Neuronal stem cell (in vitro differentiated cells): ENCODE data around the gene FOLR2.

Experiments used
- DNase-seq: peaks from one replicate; pipeline ENCODE4 v3.0.0-alpha.2; 2013; ENCODE audit warnings: low spot score
- H2AFZ ChIP-seq: one replicate; pipeline ENCODE4 v1.6.1; 2013; ENCODE audit warnings: mild to moderate bottlenecking, low read length, inconsistent platforms
- H2AK5ac ChIP-seq: 2 replicates; pipeline ENCODE4 v1.6.1; 2013; ENCODE audit warnings: low read depth, mild to moderate bottlenecking, inconsistent platforms, low read length, moderate library complexity, mixed read lengths
- H2BK120ac ChIP-seq: 2 replicates; pipeline ENCODE4 v1.6.1; 2013; ENCODE audit warnings: low read depth, mild to moderate bottlenecking, inconsistent platforms, low read length, moderate library complexity, mixed read lengths
- H2BK12ac ChIP-seq: one replicate; pipeline ENCODE4 v1.6.1; 2013; ENCODE audit warnings: low read length, inconsistent platforms
- H2BK15ac ChIP-seq: 2 replicates; pipeline ENCODE4 v1.6.1; 2013; ENCODE audit warnings: mild to moderate bottlenecking, low read length, inconsistent platforms, mixed read lengths
- H2BK5ac ChIP-seq: one replicate; pipeline ENCODE4 v1.6.1; 2013; ENCODE audit warnings: inconsistent platforms, mild to moderate bottlenecking, low read length, moderate library complexity
- H3K14ac ChIP-seq: one replicate; pipeline ENCODE4 v1.6.1; 2013; ENCODE audit warnings: low read length, inconsistent platforms
- H3K18ac ChIP-seq: 2 replicates; pipeline ENCODE4 v1.6.1; 2013; ENCODE audit warnings: low read length, inconsistent platforms
- H3K23ac ChIP-seq: 2 replicates; pipeline ENCODE4 v1.6.1; 2013; ENCODE audit warnings: low read depth, mild to moderate bottlenecking, mixed read lengths, low read length, inconsistent platforms; ENCODE audit not compliant: poor library complexity
- H3K27ac ChIP-seq: replicated peaks from 3 replicates; pipeline ENCODE4 v1.5.1; 2013; ENCODE audit warnings: low read length, inconsistent platforms
- H3K27me3 ChIP-seq, 3 experiments: 2 replicates each; pipeline ENCODE4 v1.6.1; 2013; ENCODE audit warnings: low read length in 3 of 3, mild to moderate bottlenecking in 2 of 3, inconsistent platforms in 1 of 3, low read depth in 1 of 3, mixed read lengths in 1 of 3, moderate library complexity in 1 of 3; ENCODE audit not compliant: control insufficient read depth in 3 of 3, insufficient read depth in 3 of 3
- H3K36me3 ChIP-seq, 2 donors: replicated peaks in 1 of 2; 2 replicates each; pipeline ENCODE4 v1.6.1; 2013; ENCODE audit warnings: low read length in 2 of 2; ENCODE audit not compliant: control insufficient read depth in 2 of 2, insufficient read depth in 2 of 2
- H3K4ac ChIP-seq: 2 replicates; pipeline ENCODE4 v1.6.1; 2013; ENCODE audit warnings: inconsistent platforms, mild to moderate bottlenecking, low read length, moderate library complexity
- H3K4me1 ChIP-seq, 2 donors: 1 replicate in 1 of 2; 2 replicates in 1 of 2; pipeline ENCODE4 v1.6.1; 2013; ENCODE audit warnings: low read length in 2 of 2, low read depth in 1 of 2; ENCODE audit not compliant: control insufficient read depth in 2 of 2, insufficient read depth in 1 of 2
- H3K4me2 ChIP-seq: one replicate; pipeline ENCODE4 v1.6.1; 2013; ENCODE audit warnings: mild to moderate bottlenecking, low read length, inconsistent platforms; ENCODE audit not compliant: insufficient read depth, poor library complexity, severe bottlenecking
- H3K4me3 ChIP-seq, 2 donors: 2 replicates each; pipeline ENCODE4 v1.5.1; 2013; ENCODE audit warnings: low read length in 2 of 2, mild to moderate bottlenecking in 2 of 2, inconsistent platforms in 1 of 2, moderate library complexity in 1 of 2
- H3K79me1 ChIP-seq: one replicate; pipeline ENCODE4 v1.6.1; 2013; ENCODE audit warnings: low read depth, mild to moderate bottlenecking, inconsistent platforms, low read length, moderate library complexity
- H3K9ac ChIP-seq: one replicate; pipeline ENCODE4 v1.6.1; 2013; ENCODE audit warnings: mild to moderate bottlenecking, low read depth, low read length, inconsistent platforms; ENCODE audit not compliant: poor library complexity
- H3K9me3 ChIP-seq, 2 donors: replicated peaks in 1 of 2; 2 replicates each; pipeline versions ENCODE3 to v1.6.1; 2013; ENCODE audit warnings: low read length in 2 of 2, mild to moderate bottlenecking in 2 of 2, inconsistent platforms in 1 of 2, low read depth in 1 of 2, mixed read lengths in 1 of 2, moderate library complexity in 1 of 2; ENCODE audit not compliant: control insufficient read depth in 2 of 2, insufficient read depth in 1 of 2
- H4K8ac ChIP-seq: one replicate; pipeline ENCODE4 v1.6.1; 2013; ENCODE audit warnings: low read depth, mild to moderate bottlenecking, inconsistent platforms, low read length, moderate library complexity
- H4K91ac ChIP-seq: one replicate; pipeline ENCODE4 v1.6.1; 2013; ENCODE audit warnings: low read length, low read depth, mild to moderate bottlenecking, inconsistent platforms; ENCODE audit not compliant: poor library complexity
- WGBS, 2 donors: extraction: QIAGEN DNeasy Blood & Tissue Kit; methylation state at CpG; one replicate each; pipeline ENCODE4 v1.1.7; 2013; ENCODE audit warnings: missing lambda C conversion rate in 2 of 2, mixed read lengths in 1 of 2; ENCODE audit not compliant: insufficient read length in 2 of 2, insufficient replicate concordance in 1 of 2; ENCODE audit errors: extremely low coverage in 2 of 2; 5-methylcytosine and 5-hydroxymethylcytosine counted together

Gene FOLR2

DNA sequence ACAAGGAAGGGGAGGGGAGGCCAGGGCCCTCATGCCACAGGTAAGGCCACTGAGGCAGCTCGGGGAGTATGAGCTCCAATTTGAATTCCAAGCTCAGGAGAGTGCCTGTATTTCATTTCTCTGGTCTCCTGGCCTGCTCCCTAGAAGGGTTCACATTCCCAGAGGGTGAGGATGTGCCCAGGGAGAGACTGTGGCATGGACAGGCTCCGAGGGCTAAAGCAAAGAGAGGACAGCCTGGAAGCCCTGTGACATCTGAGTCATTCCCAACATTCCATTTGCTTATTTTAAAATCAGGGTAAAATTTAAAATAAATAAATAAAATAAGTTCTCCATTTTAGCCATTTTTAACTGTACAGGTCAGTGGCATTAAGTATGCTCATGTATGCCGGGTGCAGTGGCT is 43.3 kb upstream of the FOLR2 start:
- H3K18ac ChIP-seq = no peak overlapping the region
- H4K91ac ChIP-seq = no peak overlapping the region
- no peak overlapping the region for H3K4ac ChIP-seq
- DNase-seq = no peak
- H3K27ac ChIP-seq = no peak overlapping the region
- WGBS, 2 donors = no CpG with 5 or more reads among the region's 3 CpGs
- no peaks in the 10 kb centered on the region for H3K79me1 ChIP-seq
- no peaks in the 10 kb centered on the region for H3K4me1 ChIP-seq
- H3K4me3 ChIP-seq = no peak overlapping the region
- H2AK5ac ChIP-seq = no peak overlapping the region
- no peak overlapping the region for H2BK15ac ChIP-seq
- H2BK120ac ChIP-seq = no peak overlapping the region
- H3K9me3 ChIP-seq = no peaks in the 10 kb centered on the region
- H3K23ac ChIP-seq = peak overlapping the region; percentile 80
- H2BK12ac ChIP-seq = no peak overlapping the region
- H4K8ac ChIP-seq = no peak overlapping the region
- H3K27me3 ChIP-seq = peaks cover 0 to 24% (median 0%) of the 10 kb centered on the region in 3 experiments
- H2AFZ ChIP-seq = no peak overlapping the region
- H3K9ac ChIP-seq = peak overlapping the region; percentile 30
- no peak overlapping the region for H3K14ac ChIP-seq
- no peaks in the 10 kb centered on the region for H3K36me3 ChIP-seq
- H3K4me2 ChIP-seq = no peak overlapping the region
- H2BK5ac ChIP-seq = no peak overlapping the region

DNA sequence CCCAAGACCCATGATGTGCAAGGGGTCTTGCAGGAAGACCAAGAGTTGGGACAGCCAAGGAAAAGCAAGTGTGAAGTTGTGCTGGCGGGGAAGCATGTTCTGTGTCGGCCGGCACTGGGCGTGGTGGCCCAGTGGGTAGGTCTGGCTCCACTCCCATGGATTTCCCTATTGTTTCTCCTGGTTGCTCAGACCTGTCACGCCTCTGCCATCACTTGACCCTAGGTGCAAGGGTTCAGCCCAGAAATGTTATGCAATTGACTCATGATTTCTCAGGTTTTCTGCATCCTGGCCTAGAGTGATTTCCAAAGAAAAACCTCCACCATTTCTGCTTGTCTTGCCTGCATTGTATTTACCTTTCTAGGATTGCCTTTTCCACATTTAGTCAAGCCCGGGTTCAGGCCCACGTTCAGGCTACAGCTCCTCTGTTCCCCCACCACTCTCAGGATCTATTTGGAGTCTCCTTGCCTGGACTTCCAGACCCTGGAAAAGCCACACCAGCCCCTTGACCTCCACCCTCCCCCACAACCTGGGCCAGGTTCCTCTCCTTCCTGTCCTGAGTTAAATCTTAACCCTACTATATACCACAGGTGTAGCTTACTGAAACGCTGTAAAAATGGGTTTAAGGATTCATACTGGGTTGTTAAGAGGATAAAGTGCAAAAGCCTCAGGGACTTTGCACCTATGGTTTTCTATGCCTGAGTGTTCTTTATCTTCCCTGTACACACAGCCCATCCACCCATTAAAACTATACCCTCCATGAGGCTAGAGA is 42.1 kb upstream of the FOLR2 start:
- Histone ChIP-seq H3K18ac (no peak overlapping the region), H3K79me1 (no peaks in the 10 kb centered on the region), H3K27ac (no peak overlapping the region), H3K4ac (no peak overlapping the region), H4K8ac (no peak overlapping the region), H3K27me3 (peaks cover 0 to 24% (median 0%) of the 10 kb centered on the region in 3 experiments), H3K14ac (no peak overlapping the region), H3K4me3 (no peak overlapping the region), H3K9me3 (no peaks in the 10 kb centered on the region), H3K4me1 (no peaks in the 10 kb centered on the region), H3K4me2 (no peak overlapping the region), H2BK15ac (no peak overlapping the region), H3K9ac (no peak overlapping the region), H2AFZ (no peak overlapping the region), H3K36me3 (no peaks in the 10 kb centered on the region), H2AK5ac (no peak overlapping the region), H2BK5ac (no peak overlapping the region), H2BK120ac (no peak overlapping the region), H3K23ac (no peak overlapping the region), H2BK12ac (no peak overlapping the region), H4K91ac (no peak overlapping the region)
- DNase-seq = no peak
- WGBS, 2 donors = no CpG with 5 or more reads among the region's 8 CpGs

DNA sequence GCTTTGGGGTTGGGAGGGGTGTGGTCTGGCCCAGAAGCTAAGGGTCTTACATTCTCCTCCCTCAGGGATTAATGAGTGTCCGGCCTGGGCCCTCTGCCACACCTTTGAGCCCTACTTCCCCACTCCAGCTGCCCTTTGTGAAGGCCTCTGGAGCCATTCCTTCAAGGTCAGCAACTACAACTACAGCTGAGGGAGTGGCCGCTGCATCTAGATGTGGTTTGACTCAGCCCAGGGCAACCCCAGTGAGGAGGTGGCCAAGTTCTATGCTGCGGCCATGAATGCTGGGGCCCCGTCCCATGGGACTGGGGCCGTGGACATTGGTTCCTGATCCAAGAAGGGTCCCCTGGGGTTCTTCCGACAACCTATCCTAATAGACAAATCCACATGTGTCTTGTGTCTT is 38.9 kb upstream of the FOLR2 start:
- Histone ChIP-seq H2BK5ac (no peak overlapping the region), H3K4me3 (no peak overlapping the region), H3K18ac (no peak overlapping the region), H3K4me2 (no peak overlapping the region), H3K23ac (no peak overlapping the region), H3K9ac (no peak overlapping the region), H3K27ac (no peak overlapping the region), H3K4ac (no peak overlapping the region), H2BK120ac (no peak overlapping the region), H2AK5ac (no peak overlapping the region), H2BK15ac (no peak overlapping the region), H2BK12ac (no peak overlapping the region), H3K79me1 (no peaks in the 10 kb centered on the region), H2AFZ (no peak overlapping the region), H3K14ac (no peak overlapping the region), H3K9me3 (no peaks in the 10 kb centered on the region), H4K8ac (no peak overlapping the region), H3K27me3 (peaks cover 0 to 20% (median 0%) of the 10 kb centered on the region in 3 experiments), H4K91ac (no peak overlapping the region), H3K4me1 (no peaks in the 10 kb centered on the region), H3K36me3 (no peaks in the 10 kb centered on the region)
- DNase-seq = no peak
- WGBS, 2 donors = no CpG with 5 or more reads among the region's 6 CpGs

DNA sequence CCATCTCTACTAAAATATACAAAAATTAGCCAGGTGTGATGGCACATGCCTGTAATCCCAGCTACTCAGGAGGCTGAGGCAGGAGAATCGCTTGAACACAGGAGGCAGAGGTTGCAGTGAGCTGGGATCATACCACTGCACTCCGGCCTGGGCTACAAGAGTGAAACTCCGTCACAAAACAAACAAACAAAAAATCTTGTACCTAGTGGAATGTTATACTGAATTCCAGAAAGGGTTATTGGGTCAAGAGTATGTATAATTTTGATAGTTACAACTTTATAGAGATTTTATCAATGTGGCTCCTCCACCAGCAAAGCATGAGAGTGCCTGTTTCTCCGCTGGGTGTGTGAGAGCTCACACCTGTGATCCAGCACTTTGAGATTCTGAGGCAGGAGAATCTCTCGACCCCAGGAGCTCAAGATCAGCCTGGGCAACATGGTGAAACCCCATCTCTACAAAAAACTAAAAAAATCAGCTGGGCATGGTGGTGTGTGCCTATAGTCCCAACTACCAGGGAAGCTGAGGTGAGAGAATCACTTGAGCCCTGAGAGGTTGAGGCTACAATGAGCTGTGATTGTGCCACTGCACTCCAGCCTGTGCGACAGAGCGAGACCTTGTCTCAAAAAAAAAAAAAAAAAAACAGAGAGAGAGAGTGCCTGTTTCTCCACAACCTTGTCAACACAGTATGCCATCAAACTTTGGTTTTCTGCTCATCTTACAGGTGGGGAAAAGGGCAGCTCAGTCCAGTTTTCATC is 37.4 kb upstream of the FOLR2 start:
- no CpG with 5 or more reads among the region's 7 CpGs for WGBS, 2 donors
- no peaks in the 10 kb centered on the region for H3K79me1 ChIP-seq
- no peak overlapping the region for H2BK15ac ChIP-seq
- no peak for DNase-seq
- H2AK5ac ChIP-seq = no peak overlapping the region
- H3K9ac ChIP-seq = no peak overlapping the region
- H3K4me3 ChIP-seq = no peak overlapping the region
- no peak overlapping the region for H2BK120ac ChIP-seq
- H3K23ac ChIP-seq = no peak overlapping the region
- no peak overlapping the region for H4K91ac ChIP-seq
- no peak overlapping the region for H2BK5ac ChIP-seq
- no peaks in the 10 kb centered on the region for H3K36me3 ChIP-seq
- no peak overlapping the region for H2BK12ac ChIP-seq
- no peak overlapping the region for H3K14ac ChIP-seq
- H3K4me2 ChIP-seq = no peak overlapping the region
- H3K4ac ChIP-seq = no peak overlapping the region
- H3K4me1 ChIP-seq = no peaks in the 10 kb centered on the region
- H3K9me3 ChIP-seq = no peaks in the 10 kb centered on the region
- no peak overlapping the region for H2AFZ ChIP-seq
- H3K18ac ChIP-seq = no peak overlapping the region
- H3K27me3 ChIP-seq = peaks cover 0 to 9% (median 0%) of the 10 kb centered on the region in 3 experiments
- H4K8ac ChIP-seq = no peak overlapping the region
- H3K27ac ChIP-seq = no peak overlapping the region
